Osteocyte (in vitro differentiated cells): Measurements from ENCODE around the gene MYO16. TPM values are rescaled to one million over a fixed set of nuclear protein-coding genes. Genes with fewer than 3 reads are reported as not detected.

ENCODE experiments used
- DNase-seq: peaks from one replicate; pipeline ENCODE4 v3.0.0; 2021; ENCODE audit warnings: mixed read lengths; ENCODE audit not compliant: unreplicated experiment; ENCODE audit errors: extremely low spot score
- H3K27ac Mint-ChIP-seq: one replicate; pipeline ENCODE4 v1.8.0; 2021; ENCODE audit warnings: mild to moderate bottlenecking, mixed read lengths; ENCODE audit not compliant: unreplicated experiment
- H3K27me3 Mint-ChIP-seq: one replicate; pipeline ENCODE4 v1.8.0; 2021; ENCODE audit warnings: mixed read lengths; ENCODE audit not compliant: unreplicated experiment
- H3K36me3 Mint-ChIP-seq: one replicate; pipeline ENCODE4 v1.8.0; 2021; ENCODE audit warnings: mixed read lengths; ENCODE audit not compliant: unreplicated experiment
- H3K4me1 Mint-ChIP-seq: one replicate; pipeline ENCODE4 v1.8.0; 2021; ENCODE audit warnings: mixed read lengths; ENCODE audit not compliant: unreplicated experiment
- H3K4me3 Mint-ChIP-seq: one replicate; pipeline ENCODE4 v1.8.0; 2021; ENCODE audit warnings: mild to moderate bottlenecking, moderate library complexity, mixed read lengths; ENCODE audit not compliant: unreplicated experiment
- H3K9me3 Mint-ChIP-seq: one replicate; pipeline ENCODE4 v1.8.0; 2021; ENCODE audit warnings: mixed read lengths; ENCODE audit not compliant: unreplicated experiment
- CTCF ChIP-seq: fragments of 200-600 bp; sonication (generic); IDR thresholded peaks from 2 replicates; pipeline ENCODE4 v1.5.0; 2021; ENCODE audit warnings: antibody characterized with exemption, mild to moderate bottlenecking, moderate library complexity
- total RNA-seq: library from RNA; stranded (reverse); gene quantifications from 2 replicates; pipeline ENCODE4 v1.2.1, GENCODE V29; 2021

MYO16 gene
- total RNA-seq, 1 donor from 2014 or later = 0.13 TPM

DNA sequence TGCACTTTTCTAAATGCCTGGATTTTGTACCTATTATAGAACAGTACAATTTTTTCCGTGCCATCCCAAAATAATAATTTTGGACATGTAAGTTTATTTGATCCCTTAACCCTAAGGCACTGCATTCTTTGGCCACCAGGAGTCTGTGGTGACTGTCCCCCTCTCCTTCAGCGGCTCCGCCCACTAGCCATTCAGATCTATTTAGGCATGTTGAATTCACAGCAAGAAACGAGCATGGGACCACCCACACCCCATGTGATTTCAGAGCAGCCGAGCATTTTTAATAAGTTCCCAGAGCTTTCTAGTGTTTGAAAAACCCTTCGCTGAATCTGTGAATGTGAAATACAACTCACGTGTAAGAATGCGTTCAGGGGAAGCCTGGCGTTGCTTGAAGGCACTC is 567.5 kb downstream of the MYO16 start:
- Mint-ChIP-seq H3K36me3 (no peaks in the 10 kb centered on the region), H3K27me3 (no peaks in the 10 kb centered on the region), H3K4me1 (peaks cover 25% of the 10 kb centered on the region), H3K9me3 (peaks cover 4% of the 10 kb centered on the region), H3K4me3 (no peak overlapping the region), H3K27ac (no peak overlapping the region)
- no peak for DNase-seq
- TF ChIP-seq CTCF = no peak

DNA sequence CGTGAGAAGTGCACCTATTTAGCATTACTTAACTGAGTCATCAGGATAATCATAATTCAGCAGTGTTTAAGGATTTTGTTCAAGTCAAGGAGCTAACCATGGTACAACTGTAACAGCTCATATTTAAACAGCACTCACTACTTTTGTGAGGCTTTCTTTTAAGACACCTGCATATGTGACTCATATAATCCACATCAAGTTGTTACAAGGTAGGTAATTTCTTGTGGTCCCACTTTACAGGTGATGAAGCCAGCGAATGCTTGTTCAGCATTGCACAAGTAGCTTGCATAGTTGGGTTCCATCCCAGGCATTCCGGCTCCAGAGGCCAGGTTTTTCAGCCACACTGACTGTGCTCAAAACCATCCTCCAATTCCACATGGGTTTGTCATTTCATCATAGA is 569.2 kb downstream of the MYO16 start:
- TF ChIP-seq CTCF = no peak
- Mint-ChIP-seq H3K4me3 (no peak overlapping the region), H3K4me1 (peaks cover 28% of the 10 kb centered on the region), H3K9me3 (peaks cover 3% of the 10 kb centered on the region), H3K36me3 (no peaks in the 10 kb centered on the region), H3K27me3 (no peaks in the 10 kb centered on the region), H3K27ac (no peak overlapping the region)
- no peak for DNase-seq

DNA sequence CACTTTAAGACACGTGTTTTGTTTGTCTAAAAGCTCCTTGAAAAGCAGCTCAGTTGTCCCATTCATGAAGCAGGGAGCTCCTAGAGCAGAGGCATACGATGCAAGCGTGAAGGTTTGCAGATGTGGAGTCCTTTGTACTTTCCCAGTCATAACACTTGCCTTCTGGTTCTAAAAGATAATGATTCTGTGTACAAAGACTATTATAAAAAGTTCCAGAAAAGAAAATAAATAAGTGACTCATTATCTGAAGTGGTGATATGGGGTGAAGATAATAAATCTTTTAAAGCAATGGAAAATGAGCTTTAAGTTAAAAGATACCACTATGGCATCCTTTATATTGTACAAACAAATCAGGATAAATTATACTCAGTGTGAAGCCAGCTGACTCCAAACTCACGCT is 569.9 kb downstream of the MYO16 start:
- DNase-seq = no peak
- Mint-ChIP-seq H3K4me1 (peaks cover 34% of the 10 kb centered on the region), H3K27me3 (no peaks in the 10 kb centered on the region), H3K36me3 (no peaks in the 10 kb centered on the region), H3K4me3 (no peak overlapping the region), H3K27ac (no peak overlapping the region), H3K9me3 (no peaks in the 10 kb centered on the region)
- no peak for TF ChIP-seq CTCF

DNA sequence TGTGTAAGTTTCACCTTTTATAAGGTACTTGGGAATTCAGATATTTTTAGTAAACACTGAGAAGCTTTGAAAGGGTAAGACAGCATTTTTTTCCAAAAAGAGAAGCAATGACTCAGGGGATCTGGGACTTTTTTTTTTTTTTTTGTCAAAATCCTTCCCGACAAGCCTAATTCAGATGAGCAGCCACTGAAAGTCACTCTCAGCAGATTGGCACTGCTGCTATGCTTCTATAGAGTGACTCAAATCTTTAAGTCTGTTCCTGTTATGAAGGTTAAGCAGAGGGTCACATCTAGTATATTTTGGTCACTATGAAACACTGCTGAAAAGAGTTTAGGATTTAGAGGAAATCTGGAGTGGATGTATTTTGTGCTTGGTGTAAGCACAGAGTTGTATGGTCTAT is 571.1 kb downstream of the MYO16 start:
- Mint-ChIP-seq H3K9me3 (no peaks in the 10 kb centered on the region), H3K27me3 (no peaks in the 10 kb centered on the region), H3K4me1 (peaks cover 47% of the 10 kb centered on the region), H3K4me3 (no peak overlapping the region), H3K27ac (peak overlapping the region; percentile 4), H3K36me3 (no peaks in the 10 kb centered on the region)
- no peak for TF ChIP-seq CTCF
- no peak for DNase-seq

- peak overlapping the region; percentile 58 for H3K27ac Mint-ChIP-seq
- no peaks in the 10 kb centered on the region for H3K27me3 Mint-ChIP-seq
- no peak for DNase-seq
- TF ChIP-seq CTCF = no peak
- no peak overlapping the region for H3K4me3 Mint-ChIP-seq
- no peaks in the 10 kb centered on the region for H3K36me3 Mint-ChIP-seq
- H3K9me3 Mint-ChIP-seq = no peaks in the 10 kb centered on the region
- peaks cover 45% of the 10 kb centered on the region for H3K4me1 Mint-ChIP-seq
Observed at GRCh38 chr13:109203587-109203986, 574.2 kb downstream of the MYO16 start.
